Spleen (tissue), 11 donors: Measurements from ENCODE around the gene VEGFA. TPM values are rescaled to one million over a fixed set of nuclear protein-coding genes. Genes with fewer than 3 reads are reported as not detected.

ENCODE experiments used
- DNase-seq: peaks from one replicate; pipeline ENCODE4 v3.0.0-alpha.2; 2020
- H3K27ac ChIP-seq, 8 donors: fragments of 200-600 bp; sonication (generic) in 7 of 8; 1 replicate in 4 of 8; 2 replicates in 4 of 8; pipeline versions ENCODE4 v1.5.0 to v1.8.0; 2016 to 2021; ENCODE audit warnings: inconsistent platforms in 4 of 8, mild to moderate bottlenecking in 4 of 8, moderate library complexity in 1 of 8
- H3K27me3 ChIP-seq, 7 donors: fragments of 200-600 bp; sonication (generic) in 6 of 7; replicated peaks in 1 of 7; 1 replicate in 4 of 7; 2 replicates in 3 of 7; pipeline versions ENCODE4 v1.5.0 to v1.8.0; 2016 to 2021; ENCODE audit warnings: inconsistent platforms in 3 of 7, mild to moderate bottlenecking in 1 of 7
- H3K36me3 ChIP-seq, 6 donors: fragments of 200-600 bp; sonication (generic) in 5 of 6; 1 replicate in 4 of 6; 2 replicates in 2 of 6; pipeline versions ENCODE4 v1.5.0 to v1.8.0; 2016 to 2021; ENCODE audit warnings: inconsistent platforms in 2 of 6
- H3K4me1 ChIP-seq, 6 donors: fragments of 200-600 bp; sonication (generic) in 5 of 6; 1 replicate in 3 of 6; 2 replicates in 3 of 6; pipeline versions ENCODE4 v1.5.0 to v1.8.0; 2016 to 2021; ENCODE audit warnings: inconsistent platforms in 3 of 6
- H3K4me3 ChIP-seq, 8 donors: fragments of 200-600 bp; sonication (generic) in 7 of 8; 1 replicate in 4 of 8; 2 replicates in 4 of 8; pipeline versions ENCODE4 v1.5.0 to v1.8.0; 2016 to 2021; ENCODE audit warnings: inconsistent platforms in 4 of 8, mild to moderate bottlenecking in 4 of 8, moderate library complexity in 2 of 8
- H3K9me3 ChIP-seq, 8 donors: fragments of 200-600 bp; sonication (generic) in 7 of 8; 1 replicate in 4 of 8; 2 replicates in 4 of 8; pipeline versions ENCODE4 v1.5.0 to v1.8.0; 2016 to 2021; ENCODE audit warnings: inconsistent platforms in 4 of 8
- CTCF ChIP-seq, 11 experiments: fragments of 200-600 bp in 7 of 11; fragments of 450-650 bp in 4 of 11; sonication (generic) in 4 of 11; IDR thresholded peaks in 8 of 11; conservative IDR thresholded peaks in 3 of 11; 1 replicate in 7 of 11; 2 replicates in 4 of 11; pipeline versions ENCODE4 v1.4.0 to v1.8.0; 2016 to 2021; ENCODE audit warnings: antibody characterized with exemption in 11 of 11, inconsistent platforms in 4 of 11, mild to moderate bottlenecking in 1 of 11
- POLR2A ChIP-seq, 3 donors: fragments of 450-650 bp; IDR thresholded peaks; one replicate each; pipeline ENCODE4 v1.5.1; 2017; ENCODE audit warnings: antibody characterized with exemption in 3 of 3, mild to moderate bottlenecking in 1 of 3
- POLR2AphosphoS5 ChIP-seq, 3 donors: sonication (generic); formaldehyde crosslinking; IDR thresholded peaks; one replicate each; pipeline ENCODE4 v1.5.1; 2017; ENCODE audit warnings: antibody characterized with exemption in 3 of 3
- WGBS, 5 donors: extraction: QIAGEN DNeasy Blood & Tissue Kit in 3 of 5; methylation state at CpG; one replicate each; pipeline versions ENCODE4 v1.1.5 to v1.1.7; 2013 to 2018; 5-methylcytosine and 5-hydroxymethylcytosine counted together
- intact Hi-C: fragments of 100-400 bp; cut with DNase I; formaldehyde crosslinking; loops from one replicate; pipeline ENCODE4 v1.15.0; 2023; ENCODE audit warnings: low total_unique reads
- polyA plus RNA-seq, 3 donors: library from polyadenylated mRNA; stranded (reverse); fragments of 200-250 nt; gene quantifications; one replicate each; pipeline ENCODE4 v1.2.1, GENCODE V29; 2013
- total RNA-seq, 7 donors: library from RNA; depleted of rRNA in 3 of 7; stranded (reverse); fragments of >200 nt in 3 of 7; fragmentation: NEBNext Ultra II Directional in 4 of 7; extraction: Animal tissue kit (Norgen Biotek cat#: 25700) in 4 of 7; gene quantifications; one replicate each; pipeline versions ENCODE4 v1.1.0 to v1.2.1, GENCODE V29; 2016 to 2021
- donor health status: healthy with polysubstance abuse.
- donor health status: DM: no; HTN: no; CAD: no; lungs with moderate emphysema.
- donor health status: DM: no; HTN: no; CAD: no.
- donor health status: Bipolar disorder and iron deficiency.
- donor health status: healthy.
- donor health status: DM: no; HTN: no; CAD: no.
- donor health status: DM: yes; HTN: yes; CAD: no.

VEGFA gene
- total and polyA plus RNA-seq, 10 donors, result 31.0 to 486 (median 153) TPM

- no peaks in the 10 kb centered on the region for H3K36me3 ChIP-seq
- 87 to 97% (median 91%) methylated on average over 3 of the region's 3 CpGs for WGBS, 5 donors
- H3K4me3 ChIP-seq, result no peak overlapping the region
- DNase-seq, result peak; percentile 23
- TF ChIP-seq POLR2A (IDR thresholded peaks at IDR 0.05), result no peak
- TF ChIP-seq POLR2AphosphoS5 (IDR thresholded peaks at IDR 0.05), result no peak
- TF ChIP-seq CTCF (IDR thresholded peaks at IDR 0.05 in 8 of 11, conservative IDR thresholded peaks at IDR 0.05 in 3 of 11), result no peak
- H3K9me3 ChIP-seq, result no peaks in the 10 kb centered on the region
- H3K27me3 ChIP-seq, result peaks cover 0 to 5% (median 0%) of the 10 kb centered on the region in 7 donors
- H3K4me1 ChIP-seq, result peaks cover 0 to 10% (median 3%) of the 10 kb centered on the region in 6 donors
- H3K27ac ChIP-seq, result peak overlapping the region in 3 of 8 donors; percentile 24 to 70 (median 66)
- intact Hi-C loops, result no loop called here
Measured at GRCh38 chr6:43742285-43742684, 27.7 kb upstream of the VEGFA start.

GRCh38 chr6:43742931-43743632, 26.9 kb upstream of the VEGFA start:
- Histone ChIP-seq H3K27ac (peak overlapping the region in 5 of 8 donors; percentile 60 to 70 (median 66)), H3K9me3 (no peaks in the 10 kb centered on the region), H3K4me3 (no peak overlapping the region), H3K36me3 (no peaks in the 10 kb centered on the region), H3K4me1 (peaks cover 0 to 10% (median 3%) of the 10 kb centered on the region in 6 donors), H3K27me3 (peaks cover 0 to 5% (median 0%) of the 10 kb centered on the region in 7 donors)
- DNase-seq, result no peak
- no peak for TF ChIP-seq CTCF (IDR thresholded peaks at IDR 0.05 in 8 of 11, conservative IDR thresholded peaks at IDR 0.05 in 3 of 11)
- no peak for TF ChIP-seq POLR2A (IDR thresholded peaks at IDR 0.05)
- peak in 1 of 3 donors; percentile 55 for TF ChIP-seq POLR2AphosphoS5 (IDR thresholded peaks at IDR 0.05)
- 66 to 84% (median 74%) methylated on average over 8 to 9 of the region's 9 CpGs for WGBS, 5 donors
- intact Hi-C loops, result no loop called here

GRCh38 chr6:43743682-43744381, 26.2 kb upstream of the VEGFA start:
- intact Hi-C loops, result no loop called here
- Histone ChIP-seq H3K9me3 (no peaks in the 10 kb centered on the region), H3K36me3 (no peaks in the 10 kb centered on the region), H3K4me1 (peaks cover 0 to 10% (median 3%) of the 10 kb centered on the region in 6 donors), H3K27me3 (peaks cover 0 to 5% (median 0%) of the 10 kb centered on the region in 7 donors), H3K4me3 (no peak overlapping the region), H3K27ac (peak overlapping the region in 6 of 8 donors; percentile 51 to 70 (median 64))
- WGBS, 5 donors, result 67 to 84% (median 81%) methylated on average over 4 to 5 of the region's 5 CpGs
- TF ChIP-seq POLR2A (IDR thresholded peaks at IDR 0.05) (no peak), CTCF (IDR thresholded peaks at IDR 0.05 in 8 of 11, conservative IDR thresholded peaks at IDR 0.05 in 3 of 11) (no peak), POLR2AphosphoS5 (IDR thresholded peaks at IDR 0.05) (no peak)
- DNase-seq, result peak; percentile 42

GRCh38 chr6:43744491-43744890, 25.5 kb upstream of the VEGFA start:
- TF ChIP-seq POLR2AphosphoS5 (IDR thresholded peaks at IDR 0.05), result peak; percentile 56 to 86 (median 83)
- no peak for TF ChIP-seq POLR2A (IDR thresholded peaks at IDR 0.05)
- TF ChIP-seq CTCF (IDR thresholded peaks at IDR 0.05 in 8 of 11, conservative IDR thresholded peaks at IDR 0.05 in 3 of 11), result peak in 1 of 11 experiments; percentile 4
- peak; percentile 72 for DNase-seq
- peak overlapping the region in 5 of 8 donors; percentile 60 to 70 (median 66) for H3K27ac ChIP-seq
- H3K9me3 ChIP-seq, result no peaks in the 10 kb centered on the region
- 67 to 82% (median 78%) methylated on average over 8 of the region's 8 CpGs for WGBS, 5 donors
- peaks cover 0 to 10% (median 3%) of the 10 kb centered on the region in 6 donors for H3K4me1 ChIP-seq
- no peaks in the 10 kb centered on the region for H3K36me3 ChIP-seq
- H3K4me3 ChIP-seq, result no peak overlapping the region
- intact Hi-C loops, result no loop called here
- peaks cover 0 to 5% (median 0%) of the 10 kb centered on the region in 7 donors for H3K27me3 ChIP-seq
